ENCODE data around the gene PURA.

- TF ChIP-seq MAX (IDR thresholded peaks at IDR 0.05; ENCODE audit: insufficient read depth, insufficient read length) (no peak), CTCF (IDR thresholded peaks at IDR 0.05; ENCODE audit: extremely low read depth in 1 of 2, insufficient read depth in 1 of 2, low read depth in 1 of 2, low read length in 2 of 2) (no peak), POLR2AphosphoS5 (IDR thresholded peaks at IDR 0.05; ENCODE audit: insufficient read depth, low read depth, low read length) (no peak), POLR2A (IDR thresholded peaks at IDR 0.05; ENCODE audit: low read depth, low read length) (no peak), JUN (IDR thresholded peaks at IDR 0.05; ENCODE audit: borderline replicate concordance, insufficient read depth, insufficient read length, low read depth) (no peak), EZH2 (IDR thresholded peaks at IDR 0.05; ENCODE audit: borderline replicate concordance, low read depth, low read length, severe bottlenecking) (no peak), FOS (IDR thresholded peaks at IDR 0.05; ENCODE audit: borderline replicate concordance, insufficient read depth, low read length) (no peak), GATA2 (IDR thresholded peaks at IDR 0.05; ENCODE audit: insufficient read depth, insufficient read length, low read depth, low read length) (no peak), MYC (IDR thresholded peaks at IDR 0.05; ENCODE audit: low read depth, low read length) (no peak)
These were observed 19.7 kb downstream of the PURA start for GRCh38 chr5:140133514-140134167.
